GM23338 (cell line): ENCODE data around the gene CACNA1A. TPM values are rescaled to one million over a fixed set of nuclear protein-coding genes. Genes with fewer than 3 reads are reported as not detected.

ENCODE experiments used
- ATAC-seq: fragments of 200-7000 bp; cut with Tn5 transposase; 3 replicates; pipeline ENCODE4 v1.9.1; 2020
- DNase-seq: peaks from one replicate; pipeline ENCODE4 v3.0.0-alpha.2; 2015; ENCODE audit warnings: low spot score
- H2AFZ ChIP-seq: fragments of 200-600 bp; sonication (generic); 2 replicates; pipeline ENCODE4 v1.8.0; 2016; ENCODE audit warnings: antibody characterized with exemption, mild to moderate bottlenecking, moderate library complexity
- H3F3A ChIP-seq: fragments of 200-600 bp; sonication (generic); replicated peaks from 2 replicates; pipeline ENCODE4 v1.8.0; 2017; ENCODE audit warnings: antibody characterized with exemption, mixed run types, low read depth
- H3K27ac ChIP-seq: fragments of 200-600 bp; sonication (generic); 2 replicates; pipeline ENCODE4 v1.6.1; 2016; ENCODE audit warnings: low read depth
- H3K27me3 ChIP-seq: fragments of 200-600 bp; sonication (generic); 2 replicates; pipeline ENCODE4 v1.8.0; 2016; ENCODE audit warnings: mild to moderate bottlenecking, mixed run types, moderate library complexity; ENCODE audit not compliant: insufficient read depth
- H3K36me3 ChIP-seq: fragments of 200-600 bp; sonication (generic); 2 replicates; pipeline ENCODE4 v1.8.0; 2016; ENCODE audit warnings: mild to moderate bottlenecking; ENCODE audit not compliant: insufficient read depth
- H3K4me1 ChIP-seq: fragments of 200-600 bp; sonication (generic); 2 replicates; pipeline ENCODE4 v1.8.0; 2016; ENCODE audit warnings: mild to moderate bottlenecking, moderate library complexity; ENCODE audit not compliant: insufficient read depth
- H3K4me2 ChIP-seq: fragments of 200-600 bp; sonication (generic); 2 replicates; pipeline ENCODE4 v1.7.1; 2017; ENCODE audit warnings: mixed run types
- H3K4me3 ChIP-seq: fragments of 200-600 bp; sonication (generic); 2 replicates; pipeline ENCODE4 v1.6.1; 2016; ENCODE audit warnings: mixed run types
- H3K79me2 ChIP-seq: fragments of 200-600 bp; sonication (generic); replicated peaks from 2 replicates; pipeline ENCODE4 v1.8.0; 2017; ENCODE audit warnings: mild to moderate bottlenecking; ENCODE audit not compliant: insufficient read depth
- H3K9me2 ChIP-seq: fragments of 200-600 bp; sonication (generic); 2 replicates; pipeline ENCODE4 v1.8.0; 2017; ENCODE audit not compliant: insufficient read depth
- H4K20me1 ChIP-seq: fragments of 200-600 bp; sonication (generic); replicated peaks from 2 replicates; pipeline ENCODE4 v1.8.0; 2017; ENCODE audit warnings: mild to moderate bottlenecking; ENCODE audit not compliant: insufficient read depth
- H3K27ac Mint-ChIP-seq: 2 replicates; pipeline ENCODE4 v1.8.0; 2020; ENCODE audit warnings: inconsistent platforms, mild to moderate bottlenecking, moderate library complexity, mixed read lengths
- H3K27me3 Mint-ChIP-seq: 3 replicates; pipeline ENCODE4 v1.8.0; 2022; ENCODE audit warnings: low read depth, mild to moderate bottlenecking, moderate library complexity, mixed read lengths, inconsistent platforms; ENCODE audit not compliant: insufficient read depth, poor library complexity
- H3K36me3 Mint-ChIP-seq: 3 replicates; pipeline ENCODE4 v1.8.0; 2021; ENCODE audit warnings: low read depth, mild to moderate bottlenecking, inconsistent platforms, moderate library complexity, mixed read lengths
- H3K4me1 Mint-ChIP-seq: 3 replicates; pipeline ENCODE4 v1.8.0; 2020; ENCODE audit warnings: mild to moderate bottlenecking, inconsistent platforms, mixed read lengths
- H3K4me3 Mint-ChIP-seq: 3 replicates; pipeline ENCODE4 v1.8.0; 2021; ENCODE audit warnings: moderate library complexity, mild to moderate bottlenecking, inconsistent platforms, mixed read lengths
- H3K9me3 Mint-ChIP-seq: 3 replicates; pipeline ENCODE4 v1.8.0; 2020; ENCODE audit warnings: moderate library complexity, mild to moderate bottlenecking, inconsistent platforms, mixed read lengths
- EZH2 ChIP-seq: fragments of 200-600 bp; sonication (generic); IDR thresholded peaks from one replicate; pipeline ENCODE4 v1.8.0; 2017; ENCODE audit warnings: antibody characterized with exemption, mild to moderate bottlenecking, low read depth; ENCODE audit not compliant: unreplicated experiment
- EZH2phosphoT487 ChIP-seq: fragments of 200-600 bp; sonication (generic); IDR thresholded peaks from one replicate; pipeline ENCODE4 v1.8.1; 2018; ENCODE audit warnings: antibody characterized with exemption; ENCODE audit not compliant: unreplicated experiment
- REST ChIP-seq: IDR thresholded peaks from one replicate; pipeline ENCODE4 v1.6.1; 2018; ENCODE audit warnings: antibody characterized with exemption; ENCODE audit not compliant: unreplicated experiment
- ZNF331 ChIP-seq: fragments of 250-450 bp; sonication (Bioruptor Pico); IDR thresholded peaks from 2 replicates; pipeline ENCODE4 v1.5.0; 2020; ENCODE audit warnings: low read depth, mild to moderate bottlenecking, moderate library complexity
- polyA plus RNA-seq: library from polyadenylated mRNA; unstranded; fragments of >200 nt; fragmentation: Nextera tagmentation; extraction: Ambion mirVana; gene quantifications from 2 replicates; pipeline ENCODE4 v1.2.1, GENCODE V29; 2016
- total RNA-seq: library from RNA; depleted of rRNA; stranded (reverse); fragments of >200 nt; shearing (Covaris generic); gene quantifications from 2 replicates; pipeline ENCODE4 v1.2.3, GENCODE V29; 2014

CACNA1A gene
- total and polyA plus RNA-seq, 2 experiments from 2014 or later: 7.4 to 20.3 TPM

GRCh38 chr19:13499692-13500091 is 6.6 kb downstream of the CACNA1A start (continued):
- TF ChIP-seq REST: no peak
- TF ChIP-seq ZNF331 (CRISPR knock-in tag): no peak

DNA sequence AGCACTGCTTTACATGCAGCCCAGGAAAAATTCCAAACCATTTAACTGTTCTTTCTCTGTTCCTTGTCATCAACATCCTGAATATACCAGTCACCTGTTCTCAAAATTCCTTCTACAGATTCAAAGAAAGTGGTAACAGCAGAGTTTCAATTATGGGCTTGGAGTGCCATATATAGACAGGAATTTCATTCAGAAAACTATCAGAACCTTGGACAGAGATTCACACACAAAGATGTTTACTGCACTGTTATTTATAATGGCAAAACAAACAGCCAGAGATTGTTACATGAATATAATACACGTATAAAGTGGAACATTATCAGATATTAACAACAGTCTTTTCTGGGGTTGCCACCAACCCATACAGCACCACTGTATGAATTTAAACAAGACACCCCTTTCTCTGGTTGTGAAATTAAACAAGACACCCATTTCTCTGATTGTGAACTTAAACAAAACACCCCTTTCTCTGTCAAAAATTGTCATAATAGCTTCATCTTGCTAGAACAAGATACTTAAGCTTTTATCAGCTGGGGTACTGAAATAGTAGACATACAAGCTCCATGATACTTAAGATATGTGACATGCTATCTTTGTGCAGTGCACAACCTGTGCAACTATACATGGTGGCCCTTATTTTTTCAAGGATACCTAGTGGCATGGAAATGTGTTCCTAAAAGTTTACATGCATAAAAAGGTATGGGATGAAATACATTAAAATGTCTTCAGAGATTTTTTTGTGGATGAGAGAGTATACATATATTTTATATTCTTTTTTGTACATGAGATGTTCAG is 12.6 kb downstream of the CACNA1A start:
- Mint-ChIP-seq H3K27me3 (peaks cover 3% of the 10 kb centered on the region), H3K4me1 (peaks cover 27% of the 10 kb centered on the region), H3K36me3 (peaks cover 9% of the 10 kb centered on the region; the same call in 1 of the 3 replicates), H3K27ac (no peak overlapping the region), H3K9me3 (no peaks in the 10 kb centered on the region), H3K4me3 (no peak overlapping the region)
- Histone ChIP-seq H3F3A (no peaks in the 10 kb centered on the region), H4K20me1 (0 out of 2 replicates have a peak, but pooled peaks cover 8% of the 10 kb centered on the region), H3K9me2 (no peaks in the 10 kb centered on the region), H3K27me3 (no peaks in the 10 kb centered on the region), H3K79me2 (peaks cover 10% of the 10 kb centered on the region), H3K4me3 (no peak overlapping the region), H3K36me3 (no peaks in the 10 kb centered on the region), H2AFZ (no peak overlapping the region), H3K4me1 (peaks cover 12% of the 10 kb centered on the region), H3K27ac (no peak overlapping the region), H3K4me2 (no peak overlapping the region)
- DNase-seq: no peak
- TF ChIP-seq REST (peak; percentile 53), EZH2 (no peak), EZH2phosphoT487 (no peak)
- ATAC-seq: no peak
